Right lobe of liver (tissue), 6 donors: ENCODE results near the gene SLC39A1. TPM values are rescaled to one million over a fixed set of nuclear protein-coding genes. Genes with fewer than 3 reads are reported as not detected.
A peak's percentile ranks its signal among the peaks of the same experiment; 100 is the strongest.
"Not testable (repeated sequence)": the region's sequence is repeated elsewhere in the genome, so short reads cannot be mapped to it uniquely, and the experiment has no call there.

Experiments used
- ATAC-seq, 4 donors: fragments of 200-7000 bp; cut with Tn5 transposase; one replicate each; pipeline ENCODE4 v1.9.1; 2020; ENCODE audit warnings: mild to moderate bottlenecking in 4 of 4, moderate library complexity in 4 of 4
- DNase-seq, 3 donors: peaks; one replicate each; pipeline ENCODE4 v3.0.0-alpha.2; 2020
- H3K27ac ChIP-seq, 3 donors: fragments of 200-600 bp; one replicate each; pipeline ENCODE4 v1.8.0; 2022
- H3K27me3 ChIP-seq, 2 donors: fragments of 200-600 bp; one replicate each; pipeline ENCODE4 v1.8.0; 2022
- H3K36me3 ChIP-seq, 4 donors: fragments of 200-600 bp; sonication (generic) in 1 of 4; one replicate each; pipeline versions ENCODE4 v1.5.1 to v1.8.0; 2017 to 2022; ENCODE audit warnings: control low read depth in 1 of 4
- H3K4me1 ChIP-seq, 4 donors: fragments of 200-600 bp; sonication (generic) in 1 of 4; one replicate each; pipeline versions ENCODE4 v1.5.1 to v1.8.0; 2017 to 2022; ENCODE audit warnings: control low read depth in 1 of 4
- H3K4me3 ChIP-seq, 3 donors: fragments of 200-600 bp; one replicate each; pipeline ENCODE4 v1.8.0; 2022
- H3K9me3 ChIP-seq, 4 donors: fragments of 200-600 bp; sonication (generic) in 1 of 4; one replicate each; pipeline versions ENCODE4 v1.5.1 to v1.8.0; 2017 to 2022; ENCODE audit warnings: control low read depth in 1 of 4
- POLR2A ChIP-seq: fragments of 450-650 bp; IDR thresholded peaks from one replicate; pipeline ENCODE4 v1.6.1; 2017; ENCODE audit warnings: antibody characterized with exemption, mild to moderate bottlenecking
- WGBS: methylation state at CpG from one replicate; pipeline ENCODE4 v1.1.6; 2018; ENCODE audit warnings: low coverage, low lambda C conversion rate; ENCODE audit not compliant: insufficient coverage; ENCODE audit errors: missing lambda C conversion rate; 5-methylcytosine and 5-hydroxymethylcytosine counted together
- intact Hi-C, 2 donors: fragments of 100-400 bp; cut with DNase I; formaldehyde crosslinking; loops; one replicate each; pipeline versions ENCODE4 v1.11.2 to v1.14.1; 2022
- microRNA-seq, 2 donors: library from miRNA; unstranded; fragments of <30 nt; microRNA quantifications; one replicate each; pipeline ENCODE4, GENCODE V29; 2019 to 2020
- small RNA-seq, 2 experiments: library from RNA; depleted of rRNA; stranded (forward); fragments of <200 nt; gene quantifications; one replicate each; pipeline ENCODE3, GENCODE V24; 2016
- total RNA-seq, 6 experiments: library from RNA; depleted of rRNA in 2 of 6; stranded (reverse); fragments of >200 nt in 2 of 6; fragmentation: NEBNext Ultra II Directional in 3 of 6; extraction: Animal tissue kit (Norgen Biotek cat#: 25700) in 3 of 6; gene quantifications; one replicate each; pipeline versions ENCODE4 v1.1.0 to v1.2.4, GENCODE V29; 2016 to 2023
- TF ChIP-seq, protein P1 (sequence below), 4 donors: fragments of 200-600 bp in 3 of 4; fragments of 450-650 bp in 1 of 4; IDR thresholded peaks; one replicate each; pipeline versions ENCODE4 v1.5.1 to v1.8.0; 2016 to 2022; ENCODE audit warnings: antibody characterized with exemption in 4 of 4, mild to moderate bottlenecking in 2 of 4
- donor health status: DM: no; HTN: yes; CAD: no.
- donor health status: DM: no; HTN: no; CAD: no.
- donor health status: DM: no; HTN: no; CAD: no.
- donor health status: DM: no; HTN: yes; CAD: no.
- donor health status: DM: no; HTN: yes; CAD: no.

The SLC39A1 gene
- total RNA-seq, 6 experiments from 2014 or later: 33.0 to 63.6 (median 47.7) TPM

DNA sequence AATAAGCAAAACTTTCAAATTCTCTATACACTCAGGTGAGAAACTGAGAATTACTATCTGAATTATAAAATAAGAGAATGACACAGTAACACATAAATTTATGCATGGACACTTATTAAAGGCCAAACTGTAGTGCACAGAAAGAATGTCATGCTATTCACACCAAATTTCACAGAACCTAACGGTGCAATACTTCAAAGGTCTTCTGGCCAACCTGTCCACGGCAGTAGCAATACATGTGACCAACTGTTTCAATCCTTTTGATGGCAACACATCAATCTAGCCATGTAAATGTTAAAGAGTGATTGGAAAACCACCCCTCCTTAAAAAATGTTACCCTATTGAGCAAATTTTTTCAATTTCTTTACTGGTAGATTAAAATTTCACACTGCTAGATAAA, 51.0 kb downstream of the SLC39A1 start:
- WGBS: 22% methylated on average over 2 of the region's 2 CpGs
- Histone ChIP-seq H3K9me3 (no peaks in the 10 kb centered on the region), H3K4me3 (no peak overlapping the region), H3K27ac (no peak overlapping the region), H3K36me3 (no peaks in the 10 kb centered on the region), H3K4me1 (peaks cover 0 to 16% (median 5%) of the 10 kb centered on the region in 4 donors), H3K27me3 (no peaks in the 10 kb centered on the region)
- ATAC-seq (peak; percentile 65 to 94 (median 78)), DNase-seq (no peak)
- intact Hi-C loops: no loop called here
- no peak for TF ChIP-seq POLR2A
- TF ChIP-seq, protein P1, sequence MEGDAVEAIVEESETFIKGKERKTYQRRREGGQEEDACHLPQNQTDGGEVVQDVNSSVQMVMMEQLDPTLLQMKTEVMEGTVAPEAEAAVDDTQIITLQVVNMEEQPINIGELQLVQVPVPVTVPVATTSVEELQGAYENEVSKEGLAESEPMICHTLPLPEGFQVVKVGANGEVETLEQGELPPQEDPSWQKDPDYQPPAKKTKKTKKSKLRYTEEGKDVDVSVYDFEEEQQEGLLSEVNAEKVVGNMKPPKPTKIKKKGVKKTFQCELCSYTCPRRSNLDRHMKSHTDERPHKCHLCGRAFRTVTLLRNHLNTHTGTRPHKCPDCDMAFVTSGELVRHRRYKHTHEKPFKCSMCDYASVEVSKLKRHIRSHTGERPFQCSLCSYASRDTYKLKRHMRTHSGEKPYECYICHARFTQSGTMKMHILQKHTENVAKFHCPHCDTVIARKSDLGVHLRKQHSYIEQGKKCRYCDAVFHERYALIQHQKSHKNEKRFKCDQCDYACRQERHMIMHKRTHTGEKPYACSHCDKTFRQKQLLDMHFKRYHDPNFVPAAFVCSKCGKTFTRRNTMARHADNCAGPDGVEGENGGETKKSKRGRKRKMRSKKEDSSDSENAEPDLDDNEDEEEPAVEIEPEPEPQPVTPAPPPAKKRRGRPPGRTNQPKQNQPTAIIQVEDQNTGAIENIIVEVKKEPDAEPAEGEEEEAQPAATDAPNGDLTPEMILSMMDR (IDR thresholded peaks at IDR 0.05): no peak

DNA sequence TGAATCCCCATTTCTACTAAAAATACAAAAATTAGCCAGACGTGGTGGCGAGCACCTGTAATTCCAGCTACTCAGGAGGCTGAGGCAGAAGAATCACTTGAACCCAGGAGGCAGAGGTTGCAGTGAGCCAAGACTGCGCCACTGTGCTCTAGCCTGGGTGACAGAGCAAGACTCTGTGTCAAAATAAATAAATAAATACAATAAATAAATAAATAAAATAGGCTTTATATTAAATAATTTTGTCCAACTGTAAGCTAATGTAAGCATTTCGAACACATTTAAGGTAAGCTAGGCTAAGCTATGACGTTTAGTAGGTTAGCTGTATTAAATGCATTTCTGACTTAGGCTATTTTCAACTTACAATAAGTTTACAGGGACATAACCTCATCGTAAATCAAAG, 52.8 kb downstream of the SLC39A1 start:
- intact Hi-C loops, H3K27ac ChIP-seq, H3K36me3 ChIP-seq, ATAC-seq, H3K27me3 ChIP-seq, H3K4me3 ChIP-seq, DNase-seq, H3K9me3 ChIP-seq: not testable (repeated sequence)
- peaks cover 0 to 16% (median 5%) of the 10 kb centered on the region in 4 donors for H3K4me1 ChIP-seq
- WGBS: 90% methylated on average over 4 of the region's 6 CpGs

Small RNA genes lying within 50 kb of the gene (microRNA-seq; reads per million reads assigned to microRNA genes)
- gene MIR6737: 0 to 0.87 reads per million in 2 donors

Small RNA genes lying within 50 kb of the gene (small RNA-seq; reads per million reads assigned to genes)
- gene MIR6737: 0 reads per million in 2 experiments

Other genes starting within 250 kb of the SLC39A1 start
- 10 to 100 TPM; 16.5 to 29.1 (median 22.6) TPM for gene INTS3, start 235.5 kb downstream of the SLC39A1 start, total RNA-seq
- gene SLC27A3, start 188.1 kb downstream of the SLC39A1 start, total RNA-seq: 10 to 100 TPM; 25.4 to 50.4 (median 36.9) TPM
- gene GATAD2B, start 40.6 kb downstream of the SLC39A1 start, total RNA-seq: 10 to 100 TPM in 5 of 6 experiments, 1 to 10 TPM in 1; 9.8 to 20.3 (median 16.8) TPM
- gene DENND4B, start 16.8 kb downstream of the SLC39A1 start, total RNA-seq: 10 to 100 TPM; 13.0 to 27.5 (median 20.2) TPM
- 10 to 100 TPM in 4 of 6 experiments, 1 to 10 TPM in 2; 4.8 to 19.5 (median 18.3) TPM for gene CRTC2, start 4.9 kb downstream of the SLC39A1 start, total RNA-seq
- gene CREB3L4, start 4.4 kb upstream of the SLC39A1 start, total RNA-seq: 10 to 100 TPM in 1 of 6 experiments, 1 to 10 TPM in 5; 4.9 to 11.1 (median 8.2) TPM
- gene JTB, start 14.1 kb upstream of the SLC39A1 start, total RNA-seq: 100 to 1,000 TPM in 2 of 6 experiments, 10 to 100 TPM in 4; 55.8 to 169 (median 90.9) TPM
- 10 to 100 TPM; 11.9 to 52.2 (median 47.9) TPM for gene RAB13, start 22.8 kb upstream of the SLC39A1 start, total RNA-seq
- gene RPS27, start 27.2 kb upstream of the SLC39A1 start, total RNA-seq: 100 to 1,000 TPM; 305 to 500 (median 428) TPM
- gene NUP210L, start 191.5 kb upstream of the SLC39A1 start, total RNA-seq: under 1 TPM in 1 of 6 experiments, not detected in 5; 0.14 TPM
- gene TPM3, start 228.6 kb upstream of the SLC39A1 start, total RNA-seq: 100 to 1,000 TPM in 3 of 6 experiments, 10 to 100 TPM in 3; 76.3 to 189 (median 120) TPM
- gene CFAP141, start 242.8 kb upstream of the SLC39A1 start, total RNA-seq: not detected